ENCODE results near the gene SELENOM. TPM values are rescaled to one million over a fixed set of nuclear protein-coding genes. Genes with fewer than 3 reads are reported as not detected.

Gene SELENOM, protein sequence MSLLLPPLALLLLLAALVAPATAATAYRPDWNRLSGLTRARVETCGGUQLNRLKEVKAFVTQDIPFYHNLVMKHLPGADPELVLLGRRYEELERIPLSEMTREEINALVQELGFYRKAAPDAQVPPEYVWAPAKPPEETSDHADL
- total RNA-seq, result 10 to 100 TPM; 14.6 to 15.4 TPM
- polyA plus RNA-seq, result 138 TPM

DNA sequence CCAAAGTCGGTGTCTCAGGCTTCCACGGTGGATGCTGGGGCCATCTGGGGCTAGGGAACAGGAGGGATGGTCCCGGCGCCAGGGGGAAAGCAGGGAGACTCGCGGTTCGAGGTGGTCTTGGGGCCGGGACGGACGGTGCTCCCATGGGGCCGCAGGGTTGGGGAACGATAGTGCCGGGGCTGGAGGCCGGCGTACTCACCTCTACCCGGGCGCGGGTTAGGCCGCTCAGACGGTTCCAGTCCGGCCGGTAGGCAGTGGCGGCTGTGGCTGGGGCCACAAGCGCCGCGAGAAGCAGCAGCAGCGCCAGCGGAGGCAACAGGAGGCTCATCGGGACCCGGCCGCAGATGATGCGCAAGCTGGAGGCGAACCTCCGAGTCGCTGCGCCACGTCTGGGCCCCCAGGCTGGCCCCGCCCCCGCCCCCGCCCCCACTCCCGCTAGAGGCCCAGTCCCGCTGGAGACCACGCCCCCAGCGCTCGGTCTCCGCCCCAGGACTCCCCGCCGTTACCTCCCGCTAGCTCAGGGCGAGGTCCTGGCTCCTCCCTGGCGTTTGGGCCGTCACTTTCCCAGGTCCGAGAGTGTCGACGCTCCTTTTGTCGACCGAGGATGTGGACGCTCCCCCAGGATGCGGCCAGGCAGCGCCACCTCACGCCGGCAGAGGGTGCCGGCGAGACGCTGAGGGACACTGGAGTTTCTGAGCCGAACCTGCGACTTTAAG lies at the start of gene SELENOM:
TSS of gene SELENOM (minus strand) at position 391 of the 716 bp plus-strand sequence. CDS start at position 328, 63 bp downstream.
- Mint-ChIP-seq H3K27ac (peak within 1 kb of the TSS; percentile 72 to 95 (median 89)), H3K9me3 (no peaks in the 10 kb centered on the region), H3K4me1 (peaks cover 22 to 32% (median 29%) of the 10 kb centered on the region in 3 donors), H3K27me3 (no peaks in the 10 kb centered on the region), H3K36me3 (peaks cover 0 to 9% (median 0%) of the 10 kb centered on the region in 3 donors), H3K4me3 (peak within 1 kb of the TSS; percentile 84 to 96 (median 94))
- H3K9me3 ChIP-seq (ENCODE audit: low read length), result no peaks in the 10 kb centered on the region
- ChIA-PET CTCF (interaction anchor here (0.5 to 2.8 kb wide), 16 partner anchors 8 to 560 kb away, joined by 3 to 9 read pairs (median 3); partner anchors contain the start of gene LIMK2), POLR2A (interaction anchor here (0.8 to 1.9 kb wide), 9 partner anchors 9 to 185 kb away, joined by 3 to 10 read pairs (median 7); partner anchors contain the start of genes MORC2, PIK3IP1, RNF185 and SMTN)
- no peaks in the 10 kb centered on the region for H3K36me3 ChIP-seq (ENCODE audit: insufficient read depth, low read length)
- H3K4me3 ChIP-seq (ENCODE audit: low read length), result peak within 1 kb of the TSS; percentile 92
- DNase-seq, result peak; percentile 81 to 91 (median 85)
- peaks cover 19% of the 10 kb centered on the region for H3K4me1 ChIP-seq (ENCODE audit: insufficient read depth, low read length)
- H3K27ac ChIP-seq (ENCODE audit: low read depth, low read length), result peak within 1 kb of the TSS; percentile 68
- no peaks in the 10 kb centered on the region for H3K27me3 ChIP-seq (ENCODE audit: insufficient read depth, low read length, poor library complexity, severe bottlenecking)

DNA sequence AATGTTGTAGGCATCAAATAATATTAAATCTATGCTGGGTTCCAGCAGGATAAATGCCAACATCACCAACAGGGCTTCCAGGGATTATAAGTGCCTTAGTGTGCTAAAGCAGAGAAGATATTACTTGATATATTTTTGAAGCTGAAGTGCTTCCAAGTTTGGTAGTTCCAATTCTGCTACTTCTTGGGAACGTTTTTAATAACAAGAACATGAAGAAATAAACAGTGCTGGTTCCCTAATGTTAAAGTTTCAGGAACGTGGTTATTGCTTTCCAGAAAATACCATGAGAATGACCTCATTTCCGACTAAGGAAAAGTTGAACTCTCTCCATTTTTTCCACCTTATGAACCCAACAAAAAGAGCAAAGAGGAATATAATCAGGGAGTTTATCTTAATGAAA lies 48.1 kb upstream of the SELENOM start:
- peaks cover 0 to 5% of the 10 kb centered on the region in 2 donors for H3K27me3 Mint-ChIP-seq

DNA sequence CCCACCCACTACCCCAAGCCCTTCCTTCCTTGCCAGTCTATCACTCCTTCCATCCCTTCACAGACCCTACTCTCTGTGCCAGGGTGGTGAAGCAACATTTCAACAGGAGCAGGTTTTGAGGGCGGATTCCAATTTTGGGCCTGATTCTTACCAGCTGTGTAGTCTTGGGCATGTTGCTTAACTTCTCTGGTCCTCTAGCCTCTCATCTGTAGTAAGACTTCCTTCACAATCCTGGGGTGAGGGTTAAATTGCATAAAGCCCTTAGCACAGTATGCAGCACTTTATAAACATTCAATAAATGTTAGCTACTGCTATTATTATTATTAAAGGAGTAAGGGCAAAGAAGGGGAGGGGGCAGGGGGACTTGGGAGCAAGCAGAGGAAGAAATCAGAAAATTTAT lies 47.6 kb upstream of the SELENOM start:
- peaks cover 2 to 6% (median 5%) of the 10 kb centered on the region in 3 donors for H3K4me1 Mint-ChIP-seq

More for the DNA sequence above, 48.1 kb upstream of the SELENOM start:
- no peaks in the 10 kb centered on the region for H3K9me3 Mint-ChIP-seq
- DNase-seq, result no peak
- no peak overlapping the region for H3K4me3 ChIP-seq (ENCODE audit: low read length)
- no peak overlapping the region for H3K27ac ChIP-seq (ENCODE audit: low read depth, low read length)
- POLR2A ChIA-PET, result no interaction called here
- H3K27ac Mint-ChIP-seq, result no peak overlapping the region
- CTCF ChIA-PET, result no interaction called here
- no peaks in the 10 kb centered on the region for H3K36me3 ChIP-seq (ENCODE audit: insufficient read depth, low read length)
- H3K36me3 Mint-ChIP-seq, result peaks cover 0 to 4% (median 0%) of the 10 kb centered on the region in 3 donors
- H3K4me1 Mint-ChIP-seq, result peaks cover 6 to 9% (median 7%) of the 10 kb centered on the region in 3 donors
- H3K27me3 ChIP-seq (ENCODE audit: insufficient read depth, low read length, poor library complexity, severe bottlenecking), result no peaks in the 10 kb centered on the region
- peaks cover 6% of the 10 kb centered on the region for H3K4me1 ChIP-seq (ENCODE audit: insufficient read depth, low read length)
- peak overlapping the region in 1 of 7 donors; percentile 65 for H3K4me3 Mint-ChIP-seq
- H3K9me3 ChIP-seq (ENCODE audit: low read length), result no peaks in the 10 kb centered on the region

DNA sequence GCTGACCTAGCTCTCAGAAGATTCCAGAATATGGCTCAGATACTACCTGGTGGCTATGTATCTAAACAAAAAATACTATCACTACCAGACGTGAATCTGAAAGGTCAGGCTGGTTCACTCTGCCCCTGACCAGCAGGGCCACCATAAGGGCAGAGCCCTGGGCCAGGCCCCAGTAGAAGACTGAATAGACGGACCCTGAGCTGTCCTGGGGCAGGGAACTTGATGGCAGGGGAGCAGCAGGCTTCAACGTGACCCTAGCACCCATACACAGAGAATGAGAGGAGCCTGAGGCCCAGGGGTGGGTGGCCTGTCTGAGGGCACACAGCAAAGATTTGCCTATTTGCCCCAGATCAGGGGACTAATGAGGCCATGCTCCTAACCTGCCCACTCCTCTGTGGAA lies 46.0 kb upstream of the SELENOM start:
- H3K27me3 ChIP-seq (ENCODE audit: insufficient read depth, low read length, poor library complexity, severe bottlenecking), result no peaks in the 10 kb centered on the region
- Mint-ChIP-seq H3K27ac (no peak overlapping the region), H3K4me1 (no peaks in the 10 kb centered on the region), H3K4me3 (no peak overlapping the region), H3K9me3 (no peaks in the 10 kb centered on the region), H3K27me3 (peaks cover 5 to 11% of the 10 kb centered on the region in 2 donors), H3K36me3 (no peaks in the 10 kb centered on the region)
- H3K4me1 ChIP-seq (ENCODE audit: insufficient read depth, low read length), result no peaks in the 10 kb centered on the region
- H3K36me3 ChIP-seq (ENCODE audit: insufficient read depth, low read length), result no peaks in the 10 kb centered on the region
- ChIA-PET POLR2A (no interaction called here), CTCF (no interaction called here)
- H3K4me3 ChIP-seq (ENCODE audit: low read length), result no peak overlapping the region
- H3K27ac ChIP-seq (ENCODE audit: low read depth, low read length), result no peak overlapping the region
- no peak for DNase-seq
- no peaks in the 10 kb centered on the region for H3K9me3 ChIP-seq (ENCODE audit: low read length)

More for the DNA sequence above, 47.6 kb upstream of the SELENOM start:
- H3K4me3 ChIP-seq (ENCODE audit: low read length), result no peak overlapping the region
- Mint-ChIP-seq H3K27ac (no peak overlapping the region), H3K36me3 (peaks cover 0 to 1% (median 0%) of the 10 kb centered on the region in 3 donors), H3K27me3 (peaks cover 1 to 5% of the 10 kb centered on the region in 2 donors), H3K4me3 (no peak overlapping the region), H3K9me3 (no peaks in the 10 kb centered on the region)
- H3K36me3 ChIP-seq (ENCODE audit: insufficient read depth, low read length), result no peaks in the 10 kb centered on the region
- H3K4me1 ChIP-seq (ENCODE audit: insufficient read depth, low read length), result peaks cover 6% of the 10 kb centered on the region
- H3K9me3 ChIP-seq (ENCODE audit: low read length), result no peaks in the 10 kb centered on the region
- no peak for DNase-seq
- POLR2A ChIA-PET, result no interaction called here
- H3K27ac ChIP-seq (ENCODE audit: low read depth, low read length), result no peak overlapping the region
- H3K27me3 ChIP-seq (ENCODE audit: insufficient read depth, low read length, poor library complexity, severe bottlenecking), result no peaks in the 10 kb centered on the region
- CTCF ChIA-PET, result no interaction called here

DNA sequence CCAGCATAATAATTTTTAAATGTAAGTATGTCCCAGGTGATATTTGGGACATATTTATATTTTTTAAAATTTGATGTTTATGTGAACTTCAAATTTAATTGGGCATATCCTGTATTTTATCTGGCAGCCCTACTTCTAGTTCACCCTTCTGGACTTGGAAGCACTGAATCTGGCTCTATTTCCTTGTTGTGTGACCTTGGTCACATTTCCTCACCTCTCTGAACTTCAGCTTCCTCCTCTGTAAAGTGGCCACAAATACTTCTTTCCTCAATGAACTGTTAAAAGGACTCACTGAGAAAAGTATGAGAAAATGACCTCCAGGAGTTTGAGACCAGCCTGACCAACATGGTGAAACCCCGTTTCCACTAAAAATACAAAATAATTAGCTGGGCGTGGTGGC lies 44.5 kb upstream of the SELENOM start:
- H3K36me3 Mint-ChIP-seq, result no peaks in the 10 kb centered on the region
- H3K27me3 ChIP-seq (ENCODE audit: insufficient read depth, low read length, poor library complexity, severe bottlenecking), result no peaks in the 10 kb centered on the region
- peaks cover 0 to 6% (median 0%) of the 10 kb centered on the region in 5 donors for H3K9me3 Mint-ChIP-seq
- H3K36me3 ChIP-seq (ENCODE audit: insufficient read depth, low read length), result no peaks in the 10 kb centered on the region
- peaks cover 5 to 11% of the 10 kb centered on the region in 2 donors for H3K27me3 Mint-ChIP-seq
- H3K4me3 ChIP-seq (ENCODE audit: low read length), result no peak overlapping the region
- ChIA-PET POLR2A (no interaction called here), CTCF (no interaction called here)
- no peaks in the 10 kb centered on the region for H3K4me1 Mint-ChIP-seq
- no peak for DNase-seq
- H3K4me1 ChIP-seq (ENCODE audit: insufficient read depth, low read length), result no peaks in the 10 kb centered on the region
- no peaks in the 10 kb centered on the region for H3K9me3 ChIP-seq (ENCODE audit: low read length)
- no peak overlapping the region for H3K4me3 Mint-ChIP-seq
- no peak overlapping the region for H3K27ac Mint-ChIP-seq
- no peak overlapping the region for H3K27ac ChIP-seq (ENCODE audit: low read depth, low read length)

DNA sequence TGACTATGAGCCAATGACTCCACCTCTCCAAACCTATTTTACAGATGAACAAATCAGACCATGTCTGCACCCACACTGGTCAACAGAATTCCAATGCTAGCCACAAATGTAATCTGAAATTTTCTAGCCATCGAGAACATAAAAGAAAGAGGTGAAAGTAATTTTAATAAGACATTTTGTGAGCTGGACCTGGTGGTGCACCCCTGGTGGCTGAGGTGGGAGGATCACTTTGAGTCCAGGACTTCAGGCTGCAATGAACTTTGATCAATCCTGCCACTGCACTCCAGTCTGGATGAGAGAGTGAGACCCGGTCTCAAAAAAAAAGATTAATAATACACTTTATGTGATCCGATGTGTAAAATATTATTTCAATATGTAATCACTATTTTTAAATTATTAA lies 43.2 kb upstream of the SELENOM start:
- Mint-ChIP-seq H3K36me3 (no peaks in the 10 kb centered on the region), H3K4me1 (no peaks in the 10 kb centered on the region), H3K9me3 (peaks cover 0 to 8% (median 0%) of the 10 kb centered on the region in 5 donors), H3K4me3 (no peak overlapping the region), H3K27me3 (peaks cover 5 to 11% of the 10 kb centered on the region in 2 donors), H3K27ac (no peak overlapping the region)
- no peak for DNase-seq
- POLR2A ChIA-PET, result no interaction called here
- H3K36me3 ChIP-seq (ENCODE audit: insufficient read depth, low read length), result no peaks in the 10 kb centered on the region
- H3K27me3 ChIP-seq (ENCODE audit: insufficient read depth, low read length, poor library complexity, severe bottlenecking), result no peaks in the 10 kb centered on the region
- no peak overlapping the region for H3K27ac ChIP-seq (ENCODE audit: low read depth, low read length)
- H3K4me1 ChIP-seq (ENCODE audit: insufficient read depth, low read length), result no peaks in the 10 kb centered on the region
- H3K4me3 ChIP-seq (ENCODE audit: low read length), result no peak overlapping the region
- no peaks in the 10 kb centered on the region for H3K9me3 ChIP-seq (ENCODE audit: low read length)
- CTCF ChIA-PET, result no interaction called here

DNA sequence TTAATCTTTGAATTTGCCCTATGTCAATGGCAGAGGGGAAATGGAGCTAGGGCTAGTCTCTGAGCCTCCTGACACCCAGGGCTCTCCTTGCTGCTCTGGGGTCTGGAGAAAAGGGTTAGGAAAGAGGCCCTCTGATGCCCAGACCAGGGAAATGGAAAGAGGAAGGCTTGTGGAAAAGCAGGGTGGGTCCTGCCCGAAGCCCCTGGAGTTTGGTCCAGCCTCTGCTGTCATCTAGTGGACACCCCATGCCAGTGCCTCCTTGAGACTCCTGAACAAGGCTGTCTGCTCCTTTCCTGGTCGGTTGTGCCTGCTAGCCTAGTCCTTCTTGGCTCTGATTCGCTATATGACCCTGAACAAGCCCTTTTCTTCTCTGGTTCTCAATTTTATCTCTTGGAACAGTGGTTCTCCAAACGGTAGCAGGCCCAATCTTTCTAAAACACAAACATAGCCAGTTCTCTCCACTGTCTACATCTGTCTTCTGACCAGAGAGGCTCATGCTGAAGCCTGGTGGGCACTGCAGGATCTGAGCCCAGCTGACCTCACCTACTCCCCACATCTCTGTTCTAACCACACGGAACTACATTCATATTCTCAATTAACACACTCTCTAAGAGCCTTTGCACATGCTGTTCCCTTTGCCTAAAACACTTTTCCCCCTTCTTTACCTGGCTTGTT lies 41.7 kb upstream of the SELENOM start:
- peak in 1 of 5 donors; percentile 10 for DNase-seq
- Mint-ChIP-seq H3K4me1 (no peaks in the 10 kb centered on the region), H3K27ac (peak overlapping the region in 1 of 8 donors; percentile 24), H3K9me3 (peaks cover 0 to 8% (median 0%) of the 10 kb centered on the region in 5 donors), H3K36me3 (no peaks in the 10 kb centered on the region), H3K27me3 (peaks cover 5 to 11% of the 10 kb centered on the region in 2 donors), H3K4me3 (no peak overlapping the region)
- ChIA-PET CTCF (no interaction called here), POLR2A (no interaction called here)
- H3K27ac ChIP-seq (ENCODE audit: low read depth, low read length), result no peak overlapping the region
- H3K4me3 ChIP-seq (ENCODE audit: low read length), result no peak overlapping the region
- H3K27me3 ChIP-seq (ENCODE audit: insufficient read depth, low read length, poor library complexity, severe bottlenecking), result no peaks in the 10 kb centered on the region
- H3K4me1 ChIP-seq (ENCODE audit: insufficient read depth, low read length), result no peaks in the 10 kb centered on the region
- H3K36me3 ChIP-seq (ENCODE audit: insufficient read depth, low read length), result no peaks in the 10 kb centered on the region
- H3K9me3 ChIP-seq (ENCODE audit: low read length), result no peaks in the 10 kb centered on the region

DNA sequence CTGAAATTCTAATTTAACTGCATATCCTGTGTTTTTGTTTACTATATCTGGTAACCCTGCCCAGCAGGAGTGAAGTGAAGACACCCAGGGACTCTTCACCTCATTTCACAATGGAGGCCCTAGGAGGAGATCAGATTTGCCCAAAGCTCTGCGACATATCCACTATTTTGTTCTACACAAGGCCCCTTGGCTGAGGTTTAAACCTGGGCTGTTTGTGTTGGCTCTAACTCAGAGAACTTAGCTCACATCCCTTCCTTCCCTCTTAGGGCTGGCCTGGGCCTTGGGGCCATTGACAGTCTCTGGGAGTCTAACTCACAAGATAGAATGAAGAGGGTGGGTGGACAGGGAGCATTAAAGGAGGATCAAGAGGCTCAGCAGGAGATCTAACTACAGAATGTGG lies 41.1 kb upstream of the SELENOM start:
- Histone ChIP-seq H3K27ac (ENCODE audit: low read depth, low read length) (no peak overlapping the region), H3K4me1 (ENCODE audit: insufficient read depth, low read length) (no peaks in the 10 kb centered on the region), H3K4me3 (ENCODE audit: low read length) (no peak overlapping the region), H3K36me3 (ENCODE audit: insufficient read depth, low read length) (no peaks in the 10 kb centered on the region), H3K27me3 (ENCODE audit: insufficient read depth, low read length, poor library complexity, severe bottlenecking) (no peaks in the 10 kb centered on the region), H3K9me3 (ENCODE audit: low read length) (no peaks in the 10 kb centered on the region)
- DNase-seq, result no peak
- H3K4me3 Mint-ChIP-seq, result no peak overlapping the region
- peaks cover 5 to 11% of the 10 kb centered on the region in 2 donors for H3K27me3 Mint-ChIP-seq
- no peak overlapping the region for H3K27ac Mint-ChIP-seq
- no peaks in the 10 kb centered on the region for H3K4me1 Mint-ChIP-seq
- no peaks in the 10 kb centered on the region for H3K36me3 Mint-ChIP-seq
- ChIA-PET POLR2A (no interaction called here), CTCF (no interaction called here)
- H3K9me3 Mint-ChIP-seq, result peaks cover 0 to 8% (median 0%) of the 10 kb centered on the region in 5 donors
